Stimulated activated memory B cell treated with anti-CD40 and anti-IgM and Interleukin-4, amounts not matched to agents 10 μg/mL and 1 μg/mL and 100 μg/mL, for 72 hours (primary cell): ENCODE results near the gene CHPF2.
A peak's percentile ranks its signal among the peaks of the same experiment; 100 is the strongest.

Source experiments
- ATAC-seq: fragments of 150-1000 bp; cut with Tn5 transposase; 2 replicates; pipeline ENCODE4 v1.10.0; 2021
- H3K27ac Mint-ChIP-seq: one replicate; pipeline ENCODE4 v1.8.0; 2022; ENCODE audit warnings: mild to moderate bottlenecking, mixed read lengths
- H3K27me3 Mint-ChIP-seq: one replicate; pipeline ENCODE4 v1.8.0; 2022; ENCODE audit warnings: mixed read lengths
- H3K36me3 Mint-ChIP-seq: one replicate; pipeline ENCODE4 v1.8.0; 2022; ENCODE audit warnings: mixed read lengths
- H3K4me1 Mint-ChIP-seq: one replicate; pipeline ENCODE4 v1.8.0; 2022; ENCODE audit warnings: mixed read lengths
- H3K4me3 Mint-ChIP-seq: one replicate; pipeline ENCODE4 v1.8.0; 2022; ENCODE audit warnings: mild to moderate bottlenecking, moderate library complexity, mixed read lengths
- H3K9me3 Mint-ChIP-seq: one replicate; pipeline ENCODE4 v1.8.0; 2022; ENCODE audit warnings: mixed read lengths

The CHPF2 gene

GRCh38 chr7:151215396-151215795 is 16.9 kb upstream of the CHPF2 start:
- no peaks in the 10 kb centered on the region for H3K9me3 Mint-ChIP-seq
- peaks cover 68% of the 10 kb centered on the region for H3K36me3 Mint-ChIP-seq
- H3K27me3 Mint-ChIP-seq = no peaks in the 10 kb centered on the region
- H3K27ac Mint-ChIP-seq = no peak overlapping the region
- no peak for ATAC-seq
- no peaks in the 10 kb centered on the region for H3K4me1 Mint-ChIP-seq
- no peak overlapping the region for H3K4me3 Mint-ChIP-seq

GRCh38 chr7:151218170-151218569 is 14.1 kb upstream of the CHPF2 start:
- Mint-ChIP-seq H3K27me3 (no peaks in the 10 kb centered on the region), H3K27ac (no peak overlapping the region), H3K4me1 (no peaks in the 10 kb centered on the region), H3K4me3 (no peak overlapping the region), H3K36me3 (peaks cover 60% of the 10 kb centered on the region), H3K9me3 (no peaks in the 10 kb centered on the region)
- no peak for ATAC-seq

GRCh38 chr7:151223728-151224127 is 8.6 kb upstream of the CHPF2 start:
- H3K27me3 Mint-ChIP-seq = no peaks in the 10 kb centered on the region
- H3K27ac Mint-ChIP-seq = no peak overlapping the region
- H3K4me3 Mint-ChIP-seq = no peak overlapping the region
- peaks cover 48% of the 10 kb centered on the region for H3K36me3 Mint-ChIP-seq
- H3K9me3 Mint-ChIP-seq = no peaks in the 10 kb centered on the region
- peaks cover 33% of the 10 kb centered on the region for H3K4me1 Mint-ChIP-seq
- no peak for ATAC-seq

GRCh38 chr7:151225948-151226510 is 6.3 kb upstream of the CHPF2 start:
- ATAC-seq = no peak
- H3K4me3 Mint-ChIP-seq = peak overlapping the region; percentile 96
- H3K27me3 Mint-ChIP-seq = no peaks in the 10 kb centered on the region
- H3K27ac Mint-ChIP-seq = peak overlapping the region; percentile 91
- H3K36me3 Mint-ChIP-seq = peaks cover 34% of the 10 kb centered on the region
- H3K4me1 Mint-ChIP-seq = peaks cover 33% of the 10 kb centered on the region
- H3K9me3 Mint-ChIP-seq = no peaks in the 10 kb centered on the region

- Mint-ChIP-seq H3K4me1 (peaks cover 37% of the 10 kb centered on the region), H3K36me3 (peaks cover 34% of the 10 kb centered on the region), H3K27ac (peak overlapping the region; percentile 91), H3K9me3 (no peaks in the 10 kb centered on the region), H3K4me3 (peak overlapping the region; percentile 96), H3K27me3 (no peaks in the 10 kb centered on the region)
- no peak for ATAC-seq
These were observed 5.8 kb upstream of the CHPF2 start for GRCh38 chr7:151226560-151226874.

DNA sequence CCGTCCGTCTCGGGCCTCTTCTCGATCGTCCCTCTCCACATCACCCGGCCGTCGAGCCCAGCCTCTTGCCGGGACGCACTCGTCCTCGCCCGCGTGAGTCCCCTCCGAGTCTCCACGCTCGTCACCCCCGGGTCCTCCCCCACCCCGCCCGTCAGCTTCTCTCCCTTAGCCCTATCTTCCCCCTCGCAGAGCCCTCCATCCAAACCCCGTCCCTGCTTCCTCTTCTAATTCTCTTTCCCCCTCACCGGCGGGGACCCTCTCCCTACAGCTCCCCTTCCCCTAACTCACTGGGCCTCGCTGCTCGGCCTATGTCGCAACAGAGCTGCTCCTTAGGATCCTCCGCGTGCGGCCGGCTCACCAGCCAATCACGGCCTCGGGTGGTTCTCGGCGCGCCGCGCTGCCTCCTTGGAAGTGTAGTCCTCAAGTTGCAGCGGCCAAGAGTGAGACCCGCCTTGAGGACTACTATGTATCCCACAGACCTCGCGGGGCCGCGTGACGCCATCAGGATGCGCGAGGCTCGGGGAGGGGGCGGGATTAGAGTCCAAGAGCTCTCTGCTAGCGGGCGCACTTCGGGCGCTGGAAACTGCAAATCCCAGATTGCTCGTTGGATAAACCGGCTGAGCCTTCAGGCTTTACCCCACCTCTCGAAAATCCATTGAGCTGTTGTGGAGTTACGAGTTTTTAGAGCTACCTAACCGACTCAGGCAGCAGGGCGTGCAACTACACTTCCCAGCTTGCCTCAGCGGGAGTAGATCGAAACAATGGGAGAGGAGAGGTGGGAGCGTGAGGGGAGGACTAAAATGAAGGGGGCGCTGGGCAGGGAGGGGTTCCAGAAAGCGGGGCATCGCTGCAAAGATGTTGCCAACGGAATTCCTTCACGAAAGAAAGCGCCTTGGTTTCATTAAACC is 5.2 kb upstream of the CHPF2 start, which contains the start of gene ABCF2:
Gene ABCF2 (minus strand): TSS at position 331 of the 908 bp plus-strand sequence. CDS start 747 bp downstream, outside the sequence.
- Mint-ChIP-seq H3K27me3 (no peaks in the 10 kb centered on the region), H3K4me1 (peaks cover 43% of the 10 kb centered on the region), H3K36me3 (peaks cover 33% of the 10 kb centered on the region), H3K4me3 (peak within 1 kb of the TSS; percentile 96), H3K27ac (peak within 1 kb of the TSS; percentile 91), H3K9me3 (no peaks in the 10 kb centered on the region)
- peak; percentile 100 for ATAC-seq

DNA sequence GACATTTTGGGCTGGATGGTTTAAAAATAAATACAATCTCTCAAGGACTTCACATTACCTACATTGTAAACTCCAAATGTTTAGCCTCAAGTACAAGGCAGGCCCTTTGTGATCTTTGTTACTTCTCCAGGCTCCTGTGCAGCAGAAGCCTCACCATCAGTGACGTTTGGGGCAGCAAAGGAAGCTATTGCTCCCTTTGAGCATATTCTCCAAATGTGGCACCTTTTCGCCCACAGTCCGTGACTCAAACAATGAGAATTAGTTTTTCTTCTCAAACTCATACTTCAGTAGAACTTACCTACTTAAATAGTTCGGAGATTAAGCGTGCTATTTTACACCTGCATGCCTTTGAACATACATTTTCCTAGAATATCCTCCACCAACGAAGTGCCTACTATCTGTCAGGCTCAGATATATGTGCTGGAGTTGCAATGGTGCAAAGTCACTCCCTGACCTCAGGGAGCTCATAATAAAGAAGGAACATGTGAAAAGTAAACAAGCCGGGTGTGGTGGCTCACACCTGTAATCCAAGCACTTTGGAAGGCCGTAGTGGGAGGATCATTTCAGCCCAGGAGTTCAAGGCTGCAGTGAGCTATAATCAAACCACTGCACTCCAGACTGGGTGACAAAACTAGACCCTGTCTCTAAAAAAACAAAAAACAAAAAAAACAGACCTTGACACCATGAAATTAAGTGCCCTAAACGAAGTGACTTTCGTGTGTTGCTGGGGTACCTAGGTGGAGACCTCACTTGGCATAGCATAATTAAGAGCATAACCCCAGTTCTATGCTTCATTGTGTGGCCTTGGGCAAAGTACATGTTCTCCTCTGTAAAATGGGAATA is 4.0 kb upstream of the CHPF2 start:
- no peak for ATAC-seq
- Mint-ChIP-seq H3K27me3 (no peaks in the 10 kb centered on the region), H3K27ac (peak overlapping the region; percentile 91), H3K9me3 (no peaks in the 10 kb centered on the region), H3K36me3 (peaks cover 25% of the 10 kb centered on the region), H3K4me3 (peak overlapping the region; percentile 96), H3K4me1 (peaks cover 50% of the 10 kb centered on the region)

- no peak for ATAC-seq
- H3K4me3 Mint-ChIP-seq = no peak overlapping the region
- H3K27me3 Mint-ChIP-seq = no peaks in the 10 kb centered on the region
- H3K27ac Mint-ChIP-seq = no peak overlapping the region
- peaks cover 55% of the 10 kb centered on the region for H3K4me1 Mint-ChIP-seq
- H3K9me3 Mint-ChIP-seq = no peaks in the 10 kb centered on the region
- peaks cover 19% of the 10 kb centered on the region for H3K36me3 Mint-ChIP-seq
These were observed 3.0 kb upstream of the CHPF2 start for GRCh38 chr7:151229249-151229648.

DNA sequence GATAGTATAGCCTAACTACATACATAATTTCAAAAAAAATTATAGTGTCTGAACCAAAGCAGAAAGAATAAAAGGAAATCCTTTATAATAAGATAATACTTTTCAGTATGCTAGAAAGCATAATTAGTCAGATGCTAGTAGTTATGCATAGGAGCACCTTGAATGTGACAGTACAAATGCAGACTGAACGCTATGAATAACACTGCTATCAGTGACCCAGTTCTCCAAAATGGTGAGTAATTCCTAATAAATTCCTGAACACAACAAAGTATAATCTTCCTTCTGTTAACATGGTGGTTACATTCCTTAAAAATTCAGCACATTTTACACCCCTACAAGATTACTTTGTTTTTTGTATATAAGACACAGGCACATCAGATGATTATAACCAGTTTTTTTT is 1.2 kb upstream of the CHPF2 start:
- peaks cover 48% of the 10 kb centered on the region for H3K4me1 Mint-ChIP-seq
- peaks cover 6% of the 10 kb centered on the region for H3K36me3 Mint-ChIP-seq
- no peak for ATAC-seq
- no peaks in the 10 kb centered on the region for H3K9me3 Mint-ChIP-seq
- no peak overlapping the region for H3K27ac Mint-ChIP-seq
- no peaks in the 10 kb centered on the region for H3K27me3 Mint-ChIP-seq
- H3K4me3 Mint-ChIP-seq = no peak overlapping the region

GRCh38 chr7:151232917-151233701 is 826 bp downstream of the CHPF2 start:
- Mint-ChIP-seq H3K4me1 (peaks cover 36% of the 10 kb centered on the region), H3K27ac (peak overlapping the region; percentile 87), H3K27me3 (no peaks in the 10 kb centered on the region), H3K9me3 (no peaks in the 10 kb centered on the region), H3K4me3 (peak overlapping the region; percentile 97), H3K36me3 (peaks cover 11% of the 10 kb centered on the region)
- ATAC-seq = peak; percentile 72

- peaks cover 36% of the 10 kb centered on the region for H3K4me1 Mint-ChIP-seq
- no peaks in the 10 kb centered on the region for H3K27me3 Mint-ChIP-seq
- no peak for ATAC-seq
- peaks cover 12% of the 10 kb centered on the region for H3K36me3 Mint-ChIP-seq
- no peaks in the 10 kb centered on the region for H3K9me3 Mint-ChIP-seq
- H3K27ac Mint-ChIP-seq = peak overlapping the region; percentile 87
- H3K4me3 Mint-ChIP-seq = peak overlapping the region; percentile 97
These were observed 1.5 kb downstream of the CHPF2 start for GRCh38 chr7:151233804-151234203.

DNA sequence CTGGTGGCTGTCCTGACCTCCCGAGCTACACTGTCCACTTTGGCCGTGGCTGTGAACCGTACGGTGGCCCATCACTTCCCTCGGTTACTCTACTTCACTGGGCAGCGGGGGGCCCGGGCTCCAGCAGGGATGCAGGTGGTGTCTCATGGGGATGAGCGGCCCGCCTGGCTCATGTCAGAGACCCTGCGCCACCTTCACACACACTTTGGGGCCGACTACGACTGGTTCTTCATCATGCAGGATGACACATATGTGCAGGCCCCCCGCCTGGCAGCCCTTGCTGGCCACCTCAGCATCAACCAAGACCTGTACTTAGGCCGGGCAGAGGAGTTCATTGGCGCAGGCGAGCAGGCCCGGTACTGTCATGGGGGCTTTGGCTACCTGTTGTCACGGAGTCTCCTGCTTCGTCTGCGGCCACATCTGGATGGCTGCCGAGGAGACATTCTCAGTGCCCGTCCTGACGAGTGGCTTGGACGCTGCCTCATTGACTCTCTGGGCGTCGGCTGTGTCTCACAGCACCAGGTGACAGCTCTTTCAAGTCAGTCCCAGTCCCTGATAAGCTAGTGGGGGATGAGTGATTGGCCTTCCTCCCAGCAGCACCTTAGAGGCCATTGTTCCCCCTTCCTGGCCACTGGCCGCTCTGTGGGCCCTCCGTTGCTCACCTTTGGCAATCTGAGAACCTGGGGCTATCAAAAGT is 3.0 kb downstream of the CHPF2 start:
- Mint-ChIP-seq H3K36me3 (peaks cover 26% of the 10 kb centered on the region), H3K27me3 (no peaks in the 10 kb centered on the region), H3K27ac (no peak overlapping the region), H3K4me1 (peaks cover 48% of the 10 kb centered on the region), H3K4me3 (no peak overlapping the region), H3K9me3 (no peaks in the 10 kb centered on the region)
- ATAC-seq = no peak

- Mint-ChIP-seq H3K36me3 (peaks cover 27% of the 10 kb centered on the region), H3K27me3 (no peaks in the 10 kb centered on the region), H3K9me3 (no peaks in the 10 kb centered on the region), H3K4me3 (no peak overlapping the region), H3K27ac (no peak overlapping the region), H3K4me1 (peaks cover 47% of the 10 kb centered on the region)
- no peak for ATAC-seq
These were observed 4.1 kb downstream of the CHPF2 start for GRCh38 chr7:151236406-151236805.
